HG02759 (cell line): ENCODE data around the gene TCHP.

Source experiments
- ATAC-seq: cut with Tn5 transposase; IDR thresholded peaks from one replicate; pipeline ENCODE4 v1.9.1; 2021; ENCODE audit warnings: mild to moderate bottlenecking, moderate library complexity; ENCODE audit not compliant: unreplicated experiment

The TCHP gene

DNA sequence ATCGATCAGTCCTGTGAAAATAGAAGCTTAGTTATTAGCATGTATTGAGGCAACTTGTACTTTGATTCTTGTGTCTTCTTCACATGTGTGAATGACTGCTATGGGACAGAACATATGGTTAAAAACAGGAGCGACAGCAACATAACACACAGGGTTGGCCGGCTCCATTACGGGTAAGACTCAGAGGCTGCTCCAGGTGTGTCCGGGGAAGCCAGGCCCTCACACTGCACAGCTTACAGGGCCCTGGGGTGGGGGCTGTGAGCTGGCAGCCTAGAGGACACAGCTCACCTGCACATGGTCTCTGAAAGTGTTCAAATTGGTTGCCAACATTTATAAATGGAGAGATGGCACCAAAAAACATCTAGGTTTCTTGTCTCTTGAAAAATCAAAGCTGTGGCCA, 31.1 kb downstream of the TCHP start:
- no peak for ATAC-seq

DNA sequence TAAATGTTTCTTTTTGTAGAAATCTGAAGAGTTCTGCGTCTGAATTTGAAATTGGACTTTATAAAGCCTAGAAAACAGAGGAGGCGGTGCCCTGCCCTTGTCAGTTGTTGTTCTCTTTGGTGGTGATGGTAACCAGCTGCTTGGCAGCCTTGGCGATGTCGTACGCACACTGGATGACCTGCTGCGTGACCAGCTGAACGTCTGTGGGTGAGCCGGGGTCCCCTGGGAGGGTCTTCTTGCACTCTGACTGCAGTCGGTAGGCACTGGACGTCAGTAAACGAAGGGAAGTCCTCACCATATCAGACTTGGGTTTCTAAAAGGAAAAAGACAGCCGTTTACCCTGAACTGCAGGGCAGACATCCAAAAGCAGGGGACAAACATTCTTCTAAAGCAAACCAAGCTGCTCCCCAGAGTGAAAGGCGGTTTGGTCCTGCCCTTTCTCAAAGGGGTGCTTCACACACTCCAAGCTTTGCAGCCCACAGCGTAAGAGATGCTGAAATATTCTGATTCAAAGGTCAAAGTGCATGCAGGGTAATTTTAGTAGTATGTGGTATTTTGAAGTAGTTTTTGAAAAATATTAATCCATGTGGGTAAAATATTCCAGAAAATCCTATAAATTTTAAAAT, 32.9 kb downstream of the TCHP start:
- no peak for ATAC-seq

DNA sequence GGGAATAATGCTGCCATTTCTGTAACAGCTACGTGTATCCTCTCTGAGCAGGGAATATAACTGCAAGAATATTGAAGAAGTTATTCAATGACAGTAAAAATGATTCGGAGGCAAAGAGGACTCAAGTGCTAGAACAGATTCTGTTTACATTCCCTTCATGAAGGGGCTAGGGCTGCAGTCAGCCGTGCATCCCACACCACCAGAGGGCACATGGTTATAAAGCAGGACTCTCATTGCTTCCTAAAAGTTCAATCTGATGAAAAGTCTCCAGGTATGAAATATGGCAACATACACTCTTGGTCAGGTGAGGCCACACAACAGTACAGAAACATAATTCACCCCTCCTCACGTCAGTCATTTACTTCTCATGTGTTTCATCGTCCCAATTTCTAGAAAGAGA, 34.0 kb downstream of the TCHP start:
- ATAC-seq: no peak

DNA sequence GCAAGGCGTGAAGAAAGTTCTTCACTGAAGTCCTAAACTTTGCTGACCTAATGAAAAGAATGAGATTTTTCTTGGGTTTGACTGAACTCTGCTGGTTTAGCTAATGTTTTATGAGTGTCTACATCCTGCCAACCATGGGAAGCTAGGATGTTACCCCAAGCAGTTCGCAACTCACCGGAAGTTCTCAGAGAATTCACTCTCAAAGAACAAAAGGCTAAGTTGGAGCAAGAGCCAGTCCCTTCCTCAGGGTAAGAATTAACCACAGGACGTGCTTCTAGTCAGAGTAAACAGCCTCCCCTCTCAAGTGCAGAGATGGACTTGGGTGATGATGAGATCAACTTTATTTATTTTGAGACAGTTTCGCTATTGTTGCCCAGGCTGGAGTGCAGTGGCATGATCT, 37.3 kb downstream of the TCHP start:
- ATAC-seq: no peak

DNA sequence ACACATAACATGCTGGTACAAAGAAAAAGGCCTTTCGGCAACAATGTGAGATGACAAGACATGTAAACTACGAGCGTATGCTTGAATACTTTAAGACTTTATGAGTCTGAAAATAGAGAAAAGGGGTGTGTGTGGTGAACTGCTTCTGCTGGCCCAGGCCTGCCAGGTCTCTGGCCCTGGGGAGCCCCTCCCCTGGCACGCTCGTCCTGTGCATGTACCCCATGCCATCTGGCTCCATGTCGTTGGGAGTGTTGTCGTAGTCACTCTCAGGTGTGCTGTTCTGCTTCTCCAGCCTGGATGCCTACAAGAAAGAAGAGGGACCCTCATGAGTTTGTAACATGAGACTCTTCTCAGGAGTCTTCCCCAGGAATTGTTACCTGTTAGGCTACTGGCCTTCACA, 38.9 kb downstream of the TCHP start:
- no peak for ATAC-seq

DNA sequence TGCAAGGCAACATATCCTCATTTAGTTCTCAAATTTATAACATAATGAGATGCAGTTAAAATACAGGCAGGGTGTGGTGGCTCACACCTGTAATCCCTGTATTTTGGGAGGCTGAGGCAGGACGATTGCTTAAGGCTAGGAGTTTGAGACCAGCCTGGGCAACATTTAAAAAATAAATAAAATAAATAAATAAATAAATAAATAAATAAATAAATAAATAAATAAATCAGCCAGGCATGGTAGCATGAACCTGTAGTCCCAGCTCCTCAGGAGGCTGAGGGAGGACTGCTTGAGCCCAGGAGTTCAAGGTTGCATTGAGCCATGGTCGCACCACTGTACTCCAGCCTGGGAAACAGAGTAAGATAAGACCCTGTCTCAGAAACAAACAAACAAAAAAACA, 39.4 kb downstream of the TCHP start:
- ATAC-seq: no peak

DNA sequence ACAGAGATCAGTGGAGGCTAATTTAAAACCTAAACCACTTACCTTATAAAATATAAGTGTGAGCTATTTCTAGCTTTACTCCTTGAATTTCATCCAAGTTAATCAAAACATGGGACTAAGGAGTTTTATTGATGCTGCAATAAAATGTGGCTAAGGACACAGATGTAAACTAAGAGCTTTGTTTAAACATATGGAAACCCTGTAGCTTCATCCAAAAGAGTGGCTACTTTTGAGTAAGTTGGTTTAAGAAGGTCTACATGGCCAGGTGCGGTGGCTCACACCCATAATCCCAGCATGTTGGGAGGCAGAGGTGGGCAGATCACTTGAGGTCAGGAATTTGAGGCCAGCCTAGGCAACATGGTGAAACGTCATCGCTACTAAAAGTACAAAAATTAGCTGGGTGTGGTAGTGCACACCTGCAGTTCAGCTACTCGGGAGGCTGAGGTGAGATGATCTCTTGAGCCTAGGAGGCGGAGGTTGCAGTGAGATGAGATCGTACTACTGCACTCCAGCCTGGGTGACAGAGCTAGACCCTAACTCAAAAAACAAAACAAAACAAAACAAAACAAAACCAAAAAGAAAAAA, 40.4 kb downstream of the TCHP start:
- no peak for ATAC-seq

DNA sequence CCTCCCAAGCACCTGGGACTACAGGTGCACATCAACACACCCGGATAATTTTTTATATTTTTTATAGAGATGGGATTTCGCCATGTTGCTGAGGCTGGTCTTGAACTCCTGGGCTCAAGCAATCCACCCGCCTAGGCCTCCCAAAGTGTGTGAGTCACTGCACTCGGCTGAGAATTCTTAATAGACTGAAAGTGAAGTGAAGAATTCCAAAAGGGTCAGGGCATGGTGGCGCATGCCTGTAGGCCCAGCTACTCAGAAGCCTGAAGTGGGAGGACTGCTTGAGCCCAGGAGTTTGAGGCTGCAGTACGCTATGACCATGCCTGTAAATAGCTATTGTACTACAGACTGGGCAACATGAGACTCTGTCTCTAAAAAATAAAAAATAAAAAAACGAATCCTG, 43.7 kb downstream of the TCHP start:
- no peak for ATAC-seq

DNA sequence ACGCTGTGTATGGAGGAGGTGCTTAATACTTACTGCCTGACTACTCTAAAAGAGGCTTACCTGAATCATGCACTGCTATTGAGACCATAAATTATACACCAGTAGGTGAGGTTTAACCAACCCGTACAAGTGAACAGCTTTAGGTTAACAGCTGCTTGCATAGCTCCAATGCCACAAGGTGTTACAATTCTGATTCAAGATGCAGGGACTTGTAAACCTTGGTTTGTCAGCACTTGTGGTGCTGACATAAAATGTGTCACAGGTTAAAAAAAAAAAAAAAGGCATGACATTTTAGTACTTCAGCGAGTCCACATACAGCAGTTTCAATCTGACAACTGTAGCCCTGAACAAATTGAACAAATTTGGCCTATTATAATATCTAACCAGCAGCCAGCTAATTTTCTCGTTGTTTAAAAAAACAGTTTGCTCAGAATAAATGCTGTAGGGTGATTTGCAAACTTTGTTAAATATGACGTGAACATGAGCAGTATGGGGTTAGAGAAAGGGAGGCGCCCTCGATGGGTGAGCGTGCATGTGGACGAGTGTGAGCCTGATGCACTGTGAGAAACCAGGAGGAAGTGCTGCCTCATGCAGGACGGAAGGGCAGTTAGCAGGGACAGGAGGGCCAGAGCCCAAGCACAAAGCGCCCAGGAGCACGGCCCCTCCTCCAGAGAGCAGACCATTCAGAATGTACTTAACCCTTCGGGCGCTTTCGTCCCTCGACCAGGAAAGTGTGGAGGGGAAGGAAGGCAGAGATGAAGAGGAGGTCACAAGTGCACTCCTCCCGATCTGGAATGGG, 44.7 kb downstream of the TCHP start:
- no peak for ATAC-seq

DNA sequence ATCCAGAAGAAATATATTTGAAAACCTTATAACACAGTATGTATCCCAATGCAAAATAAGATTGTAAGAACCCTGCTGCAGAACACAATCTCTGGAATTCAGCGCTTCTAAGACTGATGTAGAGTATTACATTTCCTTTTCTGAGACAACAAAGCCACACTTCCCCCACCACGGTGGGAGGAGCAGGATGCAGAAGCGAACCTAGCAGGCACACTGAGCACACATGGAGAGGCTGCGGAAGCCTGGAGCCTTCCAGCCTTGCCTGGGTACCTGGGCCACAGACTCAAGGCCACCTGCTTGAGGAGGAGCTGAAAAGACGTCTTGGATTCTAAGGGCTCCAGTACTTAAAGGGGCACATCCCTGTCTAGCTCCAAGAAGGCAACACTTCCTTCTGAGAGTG, 46.4 kb downstream of the TCHP start:
- ATAC-seq: no peak

DNA sequence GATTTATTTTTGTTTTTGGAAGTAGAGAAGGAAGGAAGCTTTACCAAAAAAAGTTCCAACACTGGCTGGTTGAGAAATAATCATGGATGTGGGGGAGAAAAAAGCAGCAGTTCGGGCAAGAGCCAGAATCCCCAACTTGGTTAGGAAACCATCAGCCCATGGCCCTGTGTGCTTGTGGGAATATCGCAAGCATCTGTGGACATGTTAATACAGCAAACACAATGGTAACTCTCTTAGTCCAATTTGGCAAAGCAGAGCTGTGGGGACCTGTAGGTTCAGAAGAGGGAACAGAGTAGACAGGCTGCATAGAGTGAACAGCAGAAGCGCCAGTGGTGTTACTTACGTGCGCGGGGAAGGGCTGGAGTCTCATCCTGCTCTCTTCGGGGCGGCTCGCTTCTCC, 46.8 kb downstream of the TCHP start:
- ATAC-seq: no peak

DNA sequence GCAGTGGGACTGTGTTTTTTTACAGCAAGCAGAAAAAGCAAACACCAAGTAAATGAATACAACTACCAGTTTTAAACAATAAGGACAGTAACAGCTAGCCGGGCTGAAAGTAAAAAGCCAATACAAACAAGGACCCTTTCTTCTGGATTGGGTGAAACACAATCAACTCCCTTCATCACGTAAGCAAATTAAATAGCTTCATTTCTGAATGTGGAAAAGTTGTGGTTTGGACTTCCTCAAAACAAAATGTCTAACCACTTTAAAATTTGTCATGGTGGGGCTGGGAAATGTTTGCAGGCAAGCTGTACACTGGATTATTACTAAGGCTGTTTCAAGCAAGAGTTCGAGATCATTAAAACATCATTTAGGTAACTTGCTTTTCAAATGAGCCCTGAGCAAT, 47.4 kb downstream of the TCHP start:
- no peak for ATAC-seq

DNA sequence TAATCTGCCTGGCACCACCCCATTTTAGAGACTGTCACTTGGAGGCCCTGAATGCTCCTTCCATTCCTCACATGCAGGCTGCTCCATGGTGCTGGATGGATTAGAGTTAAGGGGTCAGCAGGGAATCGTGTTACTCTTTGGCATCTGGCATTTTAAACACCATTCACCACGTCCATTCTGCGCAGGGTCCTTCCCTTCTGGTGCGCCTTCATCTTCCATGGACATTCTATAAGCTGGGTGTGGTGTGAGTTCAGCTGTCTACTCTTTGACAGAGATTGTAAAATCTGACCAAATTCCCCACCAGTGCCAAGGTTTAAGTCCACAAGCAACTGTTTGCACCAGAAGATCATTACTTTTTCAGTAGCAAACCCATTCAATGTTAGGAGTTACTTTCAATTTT, 48.3 kb downstream of the TCHP start:
- no peak for ATAC-seq

DNA sequence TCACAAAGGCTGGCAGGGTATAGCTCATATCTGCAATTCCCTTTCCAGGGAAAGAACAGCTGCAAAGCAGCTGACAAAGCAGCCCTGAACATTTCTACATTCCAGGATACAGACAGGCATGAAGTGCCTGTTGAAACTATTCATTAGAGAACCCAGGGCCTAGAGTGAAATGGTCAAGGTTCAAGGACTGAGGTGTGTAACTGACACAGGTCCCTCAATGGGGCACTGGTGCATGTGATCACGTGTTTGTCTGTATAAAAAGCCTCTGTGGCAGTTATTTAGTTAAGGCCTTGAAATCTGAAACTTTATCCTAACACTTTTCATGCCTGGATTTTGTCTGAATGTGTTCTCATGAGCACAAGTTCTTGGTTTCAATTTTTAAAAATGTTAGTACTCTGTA, 49.0 kb downstream of the TCHP start:
- ATAC-seq: no peak

DNA sequence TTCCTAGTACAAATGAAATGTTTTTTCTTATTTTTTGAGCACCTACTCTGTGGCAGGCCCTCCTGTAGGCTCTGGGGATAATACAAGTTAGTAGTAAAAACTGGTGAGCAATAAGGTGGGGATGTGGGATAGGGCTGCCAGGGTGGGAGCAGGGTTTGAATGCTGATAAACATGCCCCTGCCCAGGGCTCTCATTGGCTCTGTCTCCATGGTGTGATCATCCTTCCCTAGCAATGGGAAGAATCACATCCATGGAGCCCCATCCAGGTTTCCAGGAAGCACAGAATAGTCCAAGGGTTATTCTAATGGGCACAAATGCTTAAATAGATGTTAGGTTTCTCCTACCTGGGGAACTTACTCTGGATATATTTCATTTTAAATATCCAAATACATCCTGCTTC, 50.6 kb downstream of the TCHP start:
- ATAC-seq: no peak

DNA sequence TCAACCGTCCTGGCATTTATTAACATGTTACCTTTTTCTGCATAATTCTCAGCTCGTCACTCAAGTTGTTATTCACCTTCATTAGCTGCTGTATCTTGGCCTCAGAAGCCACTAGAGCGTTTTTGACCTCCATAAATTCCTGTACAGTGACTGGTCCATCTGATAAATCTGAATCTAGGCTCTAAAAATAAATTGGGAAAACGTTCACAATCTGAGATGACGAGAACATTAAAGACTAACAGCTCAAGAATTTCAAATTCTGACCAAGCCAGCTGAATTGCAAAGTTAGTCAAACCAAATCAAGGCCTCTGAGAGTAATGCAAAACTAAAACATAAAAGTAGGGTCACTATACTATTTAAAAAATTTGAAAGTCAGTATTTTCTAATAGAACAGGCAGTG, 51.1 kb downstream of the TCHP start:
- ATAC-seq: no peak

DNA sequence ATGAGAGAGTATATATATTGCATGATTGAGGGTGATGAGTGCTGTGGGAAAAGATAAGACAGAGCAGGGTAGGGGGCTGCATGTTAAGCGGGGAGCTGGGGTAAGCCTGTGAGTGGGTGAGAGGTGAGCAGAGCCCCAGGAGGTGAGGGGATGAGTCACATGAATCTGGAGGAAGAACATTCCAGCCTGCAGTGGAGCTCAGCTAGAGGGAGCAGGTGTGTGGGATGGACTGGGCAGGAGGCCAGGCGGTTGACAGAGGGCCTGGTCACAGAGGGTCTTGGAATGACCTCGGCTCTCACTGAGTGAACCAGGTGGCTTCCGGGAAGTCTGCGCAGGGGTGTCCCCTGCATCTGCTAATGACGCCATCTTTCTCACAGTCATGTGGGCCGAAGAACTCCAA, 51.7 kb downstream of the TCHP start:
- ATAC-seq: no peak

DNA sequence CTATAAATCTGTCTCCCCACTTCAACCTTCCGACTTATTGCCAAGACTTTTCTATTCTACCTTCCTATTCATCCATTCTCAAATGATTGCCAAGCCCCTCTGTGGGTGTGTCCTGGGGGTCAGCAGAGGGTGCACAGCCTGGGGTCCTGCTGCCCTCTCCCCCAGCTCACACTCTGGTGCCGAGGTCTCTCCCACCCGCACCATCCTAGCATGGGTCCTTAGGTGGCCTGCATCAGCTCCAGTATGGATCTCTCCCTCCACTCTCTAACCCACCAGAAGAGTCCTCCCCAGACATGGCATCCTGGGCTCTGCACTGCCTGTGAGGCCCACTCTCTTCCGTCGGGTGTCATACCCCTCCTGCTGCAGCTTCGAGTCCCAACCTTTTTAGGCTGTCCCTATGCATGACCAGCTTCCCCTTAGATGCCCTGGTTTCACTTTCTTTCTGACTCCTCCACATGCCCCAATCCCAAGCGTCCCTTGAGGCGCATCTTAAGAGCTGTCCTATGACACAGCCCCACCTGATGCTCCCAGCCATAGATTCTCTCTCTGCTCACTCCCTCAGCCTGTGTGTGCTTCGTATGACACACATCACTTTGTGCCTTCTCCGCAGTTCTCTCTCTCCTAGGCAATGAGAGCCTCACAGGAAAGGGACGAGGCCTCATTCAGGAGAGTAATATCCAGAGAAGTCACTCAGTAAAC, 52.2 kb downstream of the TCHP start:
- ATAC-seq: no peak

DNA sequence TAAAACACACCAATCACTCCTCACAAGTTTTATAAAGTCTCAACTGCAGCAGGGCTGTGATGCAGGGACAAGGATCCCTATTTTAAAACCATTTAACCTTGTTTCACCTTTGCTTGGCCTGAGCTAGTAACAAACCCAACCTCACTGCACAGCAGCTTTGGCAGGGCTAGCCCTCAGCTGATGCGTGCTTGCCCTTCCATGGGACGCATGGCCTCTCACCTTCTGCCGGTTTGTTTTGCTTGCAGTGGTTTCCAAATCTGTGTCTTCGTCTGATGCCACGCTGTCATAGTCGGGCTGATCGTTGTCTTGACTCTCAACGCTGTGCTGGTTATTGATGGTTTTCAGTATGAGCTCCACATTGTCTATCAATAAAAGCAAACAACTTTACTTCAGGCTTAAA, 52.8 kb downstream of the TCHP start:
- no peak for ATAC-seq

DNA sequence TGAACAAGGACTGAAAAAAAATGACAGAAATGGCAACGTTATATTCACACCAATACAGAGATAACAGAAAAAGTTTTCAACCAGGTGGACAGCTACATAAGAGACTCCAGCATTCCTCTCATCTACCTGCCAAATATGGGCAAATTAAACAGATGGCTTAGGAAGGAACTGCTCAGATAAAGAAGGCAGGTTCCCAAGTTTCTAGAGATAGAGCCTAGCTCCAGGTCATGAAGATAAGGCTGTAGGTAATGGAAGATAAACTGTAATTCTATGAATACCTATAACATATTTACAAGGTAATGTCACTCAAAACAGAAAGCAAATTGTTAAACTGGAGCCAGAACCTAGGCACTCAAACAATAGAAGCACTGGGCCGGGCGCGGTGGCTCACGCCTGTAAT, 53.6 kb downstream of the TCHP start:
- no peak for ATAC-seq

DNA sequence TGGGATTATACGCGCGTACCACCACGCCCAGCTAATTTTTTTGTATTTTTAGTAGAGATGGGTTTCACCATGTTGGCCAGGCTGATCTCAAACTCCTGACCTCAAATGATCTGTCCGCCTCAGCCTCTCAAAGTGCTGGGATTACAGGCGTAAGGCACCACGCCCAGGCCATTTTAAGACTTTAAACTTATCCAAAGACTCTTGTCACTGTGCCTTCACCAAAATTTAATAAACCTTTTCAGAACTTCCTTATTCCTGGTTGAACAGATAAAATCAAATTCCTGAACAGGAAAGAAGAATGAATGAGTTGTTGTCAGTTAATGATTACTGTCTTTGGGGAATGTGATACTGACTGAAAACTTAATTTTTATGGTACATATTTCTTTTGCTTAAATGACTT, 58.3 kb downstream of the TCHP start:
- ATAC-seq: no peak
